HG03558 (cell line): ENCODE data around the gene KAT2A.

Source experiments
- ATAC-seq: cut with Tn5 transposase; IDR thresholded peaks from one replicate; pipeline ENCODE4 v1.9.1; 2021; ENCODE audit warnings: moderate number of reproducible peaks; ENCODE audit not compliant: unreplicated experiment; ENCODE audit errors: extremely low read depth

Gene KAT2A

DNA sequence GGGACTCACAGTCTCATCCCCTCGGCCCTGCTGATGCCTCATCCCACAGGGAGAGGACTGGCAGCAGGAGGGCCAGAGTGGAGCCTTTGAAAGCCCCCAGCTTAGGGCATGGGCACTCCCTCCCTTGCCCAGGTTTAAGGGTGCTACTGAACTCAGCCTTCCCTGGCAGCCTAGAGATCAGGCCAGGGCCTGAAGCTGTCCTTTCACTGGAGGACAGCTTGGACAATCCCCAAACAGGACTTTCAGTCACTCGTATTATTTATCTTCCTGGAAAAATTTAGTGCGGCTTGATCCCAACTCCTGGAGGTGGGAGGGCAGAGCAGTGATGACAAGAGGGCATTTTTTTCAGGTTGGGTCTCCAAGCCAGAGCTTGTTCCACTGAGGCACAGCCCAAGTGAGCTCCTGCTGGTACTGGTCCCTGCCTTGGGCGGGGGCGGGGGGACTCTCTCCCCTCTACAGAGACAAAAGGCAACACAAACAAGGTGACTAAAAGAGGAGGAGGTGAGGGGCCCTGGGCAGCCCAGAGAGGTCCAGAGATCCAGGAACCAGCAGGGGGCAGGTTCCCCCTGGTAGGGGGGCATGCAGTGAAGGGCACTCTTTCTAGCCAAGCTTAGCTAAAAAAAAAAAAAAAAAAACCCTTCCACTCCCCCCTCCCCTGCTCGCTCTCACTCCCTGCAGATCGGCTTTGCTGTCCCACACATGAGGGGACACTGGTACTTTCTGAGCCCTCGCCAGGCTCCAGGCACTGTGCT is 24.6 kb downstream of the KAT2A start:
- ATAC-seq, result no peak

- ATAC-seq, result no peak
These were observed 26.6 kb downstream of the KAT2A start for GRCh38 chr17:42094375-42095069.

GRCh38 chr17:42092939-42093338 is 28.2 kb downstream of the KAT2A start:
- ATAC-seq, result no peak

GRCh38 chr17:42090964-42091790 is 30.0 kb downstream of the KAT2A start:
- ATAC-seq, result no peak

GRCh38 chr17:42088736-42089135 is 32.4 kb downstream of the KAT2A start:
- ATAC-seq, result no peak

- ATAC-seq, result no peak
These were observed 33.1 kb downstream of the KAT2A start for GRCh38 chr17:42087736-42088705.

DNA sequence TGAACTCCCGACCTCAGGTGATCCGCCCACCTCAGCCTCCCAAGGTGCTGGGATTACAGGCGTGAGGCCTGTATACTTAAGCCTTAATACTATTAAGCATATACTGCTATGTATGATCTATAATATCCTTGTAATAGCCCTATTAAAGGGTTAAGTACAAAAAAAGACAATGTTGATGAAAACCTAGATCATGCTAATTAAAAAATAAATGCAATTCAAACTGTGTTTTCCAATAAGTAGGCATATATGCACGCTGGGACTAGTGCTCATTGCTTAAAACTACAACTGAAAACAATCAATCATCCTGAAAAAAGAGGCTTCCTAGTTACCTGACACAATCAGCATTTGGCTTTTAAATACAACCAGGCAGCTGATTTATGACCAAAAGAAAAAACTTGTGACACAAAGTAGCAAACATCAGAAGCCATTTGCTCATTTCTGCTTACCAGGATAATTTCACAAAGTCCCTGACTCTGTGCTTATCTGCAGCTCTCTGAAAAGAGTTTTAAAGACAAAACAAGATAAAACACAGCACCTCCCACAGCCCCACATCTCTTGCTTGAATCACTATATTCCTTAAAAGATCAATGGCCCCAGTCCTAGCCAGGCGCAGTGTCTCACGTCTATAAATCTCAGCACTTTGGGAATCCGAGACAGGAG is 34.0 kb downstream of the KAT2A start:
- ATAC-seq, result no peak

- ATAC-seq, result no peak
These were observed 39.5 kb downstream of the KAT2A start for GRCh38 chr17:42081516-42082129.

GRCh38 chr17:42079541-42079940 is 41.6 kb downstream of the KAT2A start:
- ATAC-seq, result no peak

- no peak for ATAC-seq
These were observed 42.6 kb downstream of the KAT2A start for GRCh38 chr17:42078396-42079043.

DNA sequence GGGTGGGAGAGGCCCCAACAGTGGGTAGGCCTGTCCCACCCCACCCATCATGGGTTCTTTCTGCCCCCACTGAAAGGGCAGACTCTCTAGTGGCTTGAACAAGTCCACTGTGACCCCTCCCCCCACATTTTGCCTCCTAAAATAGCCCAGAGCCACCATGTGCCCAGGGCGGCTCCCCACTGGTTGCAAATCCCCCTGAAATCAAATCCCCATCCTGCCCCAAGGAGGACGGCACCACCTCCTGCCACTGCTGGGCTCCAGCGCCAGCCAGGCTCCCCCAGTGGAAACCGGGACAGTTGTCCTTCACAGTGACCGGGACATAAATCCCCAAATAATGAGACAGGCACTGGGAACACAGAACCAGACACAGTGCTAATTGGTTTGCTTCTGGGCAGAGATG is 43.4 kb downstream of the KAT2A start:
- ATAC-seq, result no peak

GRCh38 chr17:42076797-42077559 is 44.2 kb downstream of the KAT2A start:
- no peak for ATAC-seq

DNA sequence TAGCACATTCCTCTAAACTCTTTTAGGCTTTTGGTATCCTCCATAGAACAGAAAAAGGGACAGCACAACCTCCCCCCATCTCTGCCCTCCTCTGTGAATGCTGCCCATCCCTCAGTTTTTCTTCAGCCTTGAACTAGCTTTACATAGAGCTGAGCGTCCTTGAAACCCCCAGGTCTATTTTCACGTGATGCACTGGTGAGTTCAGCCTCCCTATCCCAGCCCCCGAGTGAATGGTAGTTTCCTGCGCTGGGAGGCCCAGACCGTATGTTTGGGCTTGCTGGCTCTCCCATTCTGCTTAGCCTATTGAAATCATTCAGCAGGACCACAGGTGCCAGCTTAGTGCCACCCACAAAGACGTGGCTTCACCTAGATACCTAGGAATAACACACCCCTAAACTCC is 45.4 kb downstream of the KAT2A start:
- no peak for ATAC-seq

- ATAC-seq, result no peak
These were observed 48.6 kb downstream of the KAT2A start for GRCh38 chr17:42072323-42073187.

- no peak for ATAC-seq
These were observed 49.4 kb downstream of the KAT2A start for GRCh38 chr17:42071810-42072209.

DNA sequence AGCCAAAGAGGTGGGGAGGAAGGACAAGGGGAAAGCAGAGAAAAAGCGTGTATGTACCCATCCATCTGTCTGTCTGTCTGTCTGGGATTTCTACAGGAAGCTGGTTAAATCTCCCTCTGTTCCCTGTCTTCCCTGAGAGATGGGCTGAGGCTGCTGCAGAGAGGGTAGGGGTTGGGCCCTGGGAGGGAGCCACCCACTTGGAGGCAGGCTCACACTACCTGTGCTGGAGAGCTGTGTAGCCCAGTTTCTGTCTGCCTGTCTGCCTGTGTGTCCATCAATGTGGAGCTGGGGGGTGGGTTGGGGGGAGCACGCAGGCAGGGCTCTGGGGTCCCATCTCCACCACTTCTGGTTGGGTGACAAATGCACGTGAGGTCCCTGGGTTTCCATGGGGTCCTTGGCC is 52.2 kb downstream of the KAT2A start:
- ATAC-seq, result no peak
